Uterus (tissue), 4 donors: Measurements from ENCODE around the gene SLC2A6. TPM values are rescaled to one million over a fixed set of nuclear protein-coding genes. Genes with fewer than 3 reads are reported as not detected.

Source experiments
- DNase-seq, 2 donors: peaks; one replicate each; pipeline ENCODE4 v3.0.0-alpha.2; 2019 to 2020
- H3K27ac ChIP-seq, 2 donors: fragments of 200-600 bp; sonication (generic); 1 replicate in 1 of 2; 2 replicates in 1 of 2; pipeline ENCODE4 v1.5.1; 2016 to 2018
- H3K27me3 ChIP-seq, 2 donors: fragments of 200-600 bp; sonication (generic); one replicate each; pipeline ENCODE4 v1.5.1; 2018 to 2019; ENCODE audit warnings: control low read depth in 1 of 2
- H3K36me3 ChIP-seq, 2 donors: fragments of 200-600 bp; sonication (generic); one replicate each; pipeline ENCODE4 v1.5.1; 2019; ENCODE audit warnings: control low read depth in 1 of 2
- H3K4me1 ChIP-seq, 2 donors: fragments of 200-600 bp; sonication (generic); one replicate each; pipeline ENCODE4 v1.5.1; 2018 to 2019; ENCODE audit warnings: control low read depth in 1 of 2
- H3K4me3 ChIP-seq, 2 donors: fragments of 200-600 bp; sonication (generic); 1 replicate in 1 of 2; 2 replicates in 1 of 2; pipeline ENCODE4 v1.5.1; 2018 to 2019; ENCODE audit warnings: mild to moderate bottlenecking in 1 of 2
- H3K9me3 ChIP-seq, 2 donors: fragments of 200-600 bp; sonication (generic); one replicate each; pipeline ENCODE4 v1.5.1; 2019; ENCODE audit warnings: control low read depth in 1 of 2
- POLR2A ChIP-seq, 2 donors: fragments of 450-650 bp; IDR thresholded peaks; one replicate each; pipeline ENCODE4 v1.6.1; 2016; ENCODE audit warnings: antibody characterized with exemption in 2 of 2, mild to moderate bottlenecking in 1 of 2, moderate library complexity in 1 of 2
- intact Hi-C: fragments of 100-400 bp; cut with DNase I; formaldehyde crosslinking; loops from one replicate; pipeline ENCODE4 v1.15.1; 2023; ENCODE audit warnings: low total_unique reads
- total RNA-seq, 4 donors: library from RNA; depleted of rRNA in 3 of 4; stranded (reverse); fragments of >200 nt in 3 of 4; gene quantifications; one replicate each; pipeline versions ENCODE4 v1.1.0 to v1.2.4, GENCODE V29; 2014 to 2023
- TF ChIP-seq, protein P1 (sequence below), 4 experiments: fragments of 200-600 bp in 2 of 4; fragments of 450-650 bp in 2 of 4; sonication (generic) in 2 of 4; IDR thresholded peaks; one replicate each; pipeline ENCODE4 v1.5.1; 2016 to 2019; ENCODE audit warnings: antibody characterized with exemption in 4 of 4, mild to moderate bottlenecking in 2 of 4, moderate library complexity in 1 of 4
- donor health status: DM: yes; HTN: yes; CAD: no.

SLC2A6 gene
- total RNA-seq, 4 donors from 2014 or later: 0.26 to 11.5 (median 2.1) TPM

DNA sequence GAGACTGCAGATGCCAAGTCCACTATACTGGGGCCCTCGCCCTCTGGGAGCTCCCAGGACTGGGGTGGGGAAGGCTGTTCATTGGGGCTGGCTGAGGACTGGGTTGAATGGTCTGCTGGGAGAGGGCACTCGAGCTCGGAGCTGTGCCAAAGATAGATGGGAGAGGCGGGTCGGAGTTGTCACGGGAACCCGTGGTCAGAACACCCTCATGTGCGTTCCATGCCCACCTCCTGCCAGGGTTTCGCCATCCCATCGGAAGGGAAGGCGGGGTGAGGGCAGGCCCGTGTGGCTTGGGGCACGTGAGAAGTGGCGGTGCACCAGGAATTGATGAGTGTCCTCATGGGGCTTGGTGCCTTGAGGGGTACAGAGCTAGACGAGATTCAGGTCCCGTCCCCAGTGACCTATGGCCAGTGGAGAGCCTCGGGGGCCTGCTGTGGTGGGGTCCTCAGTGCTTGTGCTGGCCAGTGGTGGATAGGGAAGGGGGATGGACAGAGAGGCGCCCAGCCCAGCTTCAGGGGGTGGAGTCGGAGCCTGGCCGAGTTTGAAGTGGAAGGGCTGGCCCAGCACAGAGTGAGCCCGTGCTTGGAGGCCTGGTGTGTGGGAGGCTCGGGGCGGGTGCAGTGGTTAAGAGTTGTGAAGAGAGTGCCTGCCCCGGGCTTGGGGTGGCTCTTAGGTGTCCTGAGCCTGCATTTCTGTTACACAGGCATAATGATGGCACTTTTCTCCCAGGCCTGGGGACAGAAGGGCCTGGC, 14.9 kb downstream of the SLC2A6 start:
- no peak for DNase-seq
- intact Hi-C loops: no loop called here
- H3K4me3 ChIP-seq: no peak overlapping the region
- H3K27ac ChIP-seq: no peak overlapping the region
- no peaks in the 10 kb centered on the region for H3K9me3 ChIP-seq
- no peaks in the 10 kb centered on the region for H3K4me1 ChIP-seq
- H3K27me3 ChIP-seq: no peaks in the 10 kb centered on the region
- no peak for TF ChIP-seq POLR2A (IDR thresholded peaks at IDR 0.05)
- TF ChIP-seq, protein P1, sequence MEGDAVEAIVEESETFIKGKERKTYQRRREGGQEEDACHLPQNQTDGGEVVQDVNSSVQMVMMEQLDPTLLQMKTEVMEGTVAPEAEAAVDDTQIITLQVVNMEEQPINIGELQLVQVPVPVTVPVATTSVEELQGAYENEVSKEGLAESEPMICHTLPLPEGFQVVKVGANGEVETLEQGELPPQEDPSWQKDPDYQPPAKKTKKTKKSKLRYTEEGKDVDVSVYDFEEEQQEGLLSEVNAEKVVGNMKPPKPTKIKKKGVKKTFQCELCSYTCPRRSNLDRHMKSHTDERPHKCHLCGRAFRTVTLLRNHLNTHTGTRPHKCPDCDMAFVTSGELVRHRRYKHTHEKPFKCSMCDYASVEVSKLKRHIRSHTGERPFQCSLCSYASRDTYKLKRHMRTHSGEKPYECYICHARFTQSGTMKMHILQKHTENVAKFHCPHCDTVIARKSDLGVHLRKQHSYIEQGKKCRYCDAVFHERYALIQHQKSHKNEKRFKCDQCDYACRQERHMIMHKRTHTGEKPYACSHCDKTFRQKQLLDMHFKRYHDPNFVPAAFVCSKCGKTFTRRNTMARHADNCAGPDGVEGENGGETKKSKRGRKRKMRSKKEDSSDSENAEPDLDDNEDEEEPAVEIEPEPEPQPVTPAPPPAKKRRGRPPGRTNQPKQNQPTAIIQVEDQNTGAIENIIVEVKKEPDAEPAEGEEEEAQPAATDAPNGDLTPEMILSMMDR (IDR thresholded peaks at IDR 0.05): no peak
- H3K36me3 ChIP-seq: no peaks in the 10 kb centered on the region

DNA sequence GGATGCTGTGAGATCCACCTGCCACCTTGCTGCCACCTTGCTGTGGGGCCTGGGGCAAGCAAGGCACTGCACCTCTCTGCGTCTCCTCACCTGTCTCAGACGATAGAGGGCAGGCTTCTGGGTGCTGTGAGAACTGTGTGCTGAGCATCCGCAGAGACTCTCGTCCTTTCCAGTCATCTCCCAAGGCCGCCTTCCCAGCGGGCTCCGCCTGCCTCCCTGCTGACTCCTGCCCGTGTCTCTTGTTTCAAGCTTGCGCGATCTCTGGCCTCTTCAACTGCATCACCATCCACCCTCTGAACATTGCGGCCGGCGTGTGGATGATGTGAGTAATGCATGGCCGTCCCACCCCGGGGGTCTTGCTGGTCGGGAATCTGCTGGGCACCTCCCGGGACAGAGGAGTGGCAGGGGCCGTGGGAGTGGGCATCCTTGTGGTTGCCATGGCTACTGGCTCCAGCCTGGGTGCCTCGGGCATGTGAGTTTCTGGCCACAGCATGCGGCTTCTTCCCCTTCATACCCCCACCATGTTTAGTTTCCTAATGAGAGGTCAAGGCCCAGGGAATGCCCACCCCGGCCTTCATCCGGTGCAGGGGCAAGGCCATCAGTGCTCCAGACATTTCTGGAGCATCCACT, 15.6 kb downstream of the SLC2A6 start:
- no peaks in the 10 kb centered on the region for H3K36me3 ChIP-seq
- TF ChIP-seq, protein P1 (IDR thresholded peaks at IDR 0.05): no peak
- TF ChIP-seq POLR2A (IDR thresholded peaks at IDR 0.05): no peak
- H3K9me3 ChIP-seq: no peaks in the 10 kb centered on the region
- H3K27me3 ChIP-seq: no peaks in the 10 kb centered on the region
- no peak overlapping the region for H3K4me3 ChIP-seq
- DNase-seq: no peak
- no peak overlapping the region for H3K27ac ChIP-seq
- no peaks in the 10 kb centered on the region for H3K4me1 ChIP-seq
- intact Hi-C loops: no loop called here

DNA sequence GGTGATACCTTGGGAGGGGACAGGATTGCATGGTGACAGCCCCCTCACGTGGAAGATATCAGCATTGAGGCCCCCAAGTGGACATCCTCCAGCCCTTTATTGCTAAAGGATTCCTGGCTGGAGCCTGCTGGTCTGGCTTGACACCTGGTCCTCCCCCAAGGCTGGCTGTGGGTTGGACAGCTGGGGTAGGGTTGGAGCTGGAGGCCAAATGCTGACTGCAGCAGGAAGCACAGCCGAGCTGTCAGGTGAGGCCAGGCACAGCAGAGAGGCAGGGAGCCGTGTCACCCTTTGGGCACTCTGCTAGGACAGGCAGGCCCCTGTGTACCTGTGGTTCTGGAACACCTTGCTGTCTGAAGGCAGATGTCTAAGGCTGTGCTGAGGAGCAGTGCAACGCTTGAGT, 16.9 kb downstream of the SLC2A6 start:
- Histone ChIP-seq H3K36me3 (no peaks in the 10 kb centered on the region), H3K4me3 (no peak overlapping the region), H3K27ac (no peak overlapping the region), H3K4me1 (no peaks in the 10 kb centered on the region), H3K9me3 (no peaks in the 10 kb centered on the region), H3K27me3 (no peaks in the 10 kb centered on the region)
- TF ChIP-seq, protein P1 (IDR thresholded peaks at IDR 0.05): no peak
- no peak for TF ChIP-seq POLR2A (IDR thresholded peaks at IDR 0.05)
- intact Hi-C loops: no loop called here
- DNase-seq: no peak

DNA sequence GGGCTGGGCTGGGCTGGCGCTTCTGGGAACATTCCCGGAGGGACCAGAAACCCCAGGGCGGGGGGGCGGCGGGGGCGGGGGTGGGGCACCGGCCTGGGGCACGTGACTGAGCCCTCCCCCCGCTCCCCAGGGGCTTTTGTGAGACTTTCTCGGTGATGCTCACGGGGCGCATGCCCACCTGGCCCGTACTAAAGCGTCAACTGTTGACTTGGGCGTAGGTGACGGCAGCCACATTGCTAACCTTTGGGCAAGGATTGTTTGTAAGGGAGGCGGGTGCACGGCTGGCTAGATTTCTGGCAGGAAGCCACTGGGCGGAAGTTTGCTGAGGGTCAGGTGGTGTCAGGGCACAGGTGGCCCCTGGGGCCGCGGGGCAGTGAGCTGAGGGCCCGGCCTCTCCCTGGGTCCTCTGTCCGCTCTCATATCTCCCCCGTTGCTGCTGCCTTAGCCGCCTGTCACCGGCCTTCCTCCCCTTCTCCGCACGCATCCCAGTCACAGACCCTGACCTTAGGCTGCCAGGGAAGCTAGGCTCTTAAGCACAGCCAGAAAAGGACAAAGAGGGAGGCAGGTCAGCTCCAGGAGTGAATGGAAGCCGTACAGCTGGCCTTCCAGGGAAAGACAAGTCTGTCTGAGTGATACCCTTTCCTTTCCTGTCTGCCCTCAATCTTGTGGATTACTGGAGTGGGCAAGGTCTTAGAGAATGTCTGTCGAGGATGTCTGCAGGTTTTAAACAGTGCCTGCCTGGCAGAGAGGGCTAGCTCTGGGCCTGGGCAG, 18.3 kb downstream of the SLC2A6 start:
- peak in 1 of 2 donors; percentile 73 for DNase-seq
- intact Hi-C loops: no loop called here
- peak overlapping the region; percentile 87 to 98 for H3K27ac ChIP-seq
- H3K9me3 ChIP-seq: no peaks in the 10 kb centered on the region
- no peaks in the 10 kb centered on the region for H3K27me3 ChIP-seq
- H3K4me1 ChIP-seq: no peaks in the 10 kb centered on the region
- H3K4me3 ChIP-seq: peak overlapping the region; percentile 59 to 71
- no peak for TF ChIP-seq POLR2A (IDR thresholded peaks at IDR 0.05)
- TF ChIP-seq, protein P1 (IDR thresholded peaks at IDR 0.05): no peak
- no peaks in the 10 kb centered on the region for H3K36me3 ChIP-seq
